MM.1S (cell line): ENCODE results near the gene MTTP.

Source experiments
- EZH2 ChIP-seq: fragments of 300-600 bp; sonication (generic); optimal IDR thresholded peaks from 2 replicates; pipeline ENCODE3; 2017; ENCODE audit warnings: low read depth, mild to moderate bottlenecking, antibody characterized with exemption, low read length, mixed read lengths
- EZH2phosphoT487 ChIP-seq: fragments of 300-600 bp; sonication (generic); IDR thresholded peaks from 2 replicates; pipeline ENCODE4 v1.6.1; 2018; ENCODE audit warnings: antibody characterized with exemption, low read length
- TF ChIP-seq, protein P1 (sequence below): fragments of 300-600 bp; sonication (generic); IDR thresholded peaks from 2 replicates; pipeline ENCODE4 v1.5.1; 2016; ENCODE audit warnings: antibody characterized with exemption, low read length, mixed read lengths

DNA sequence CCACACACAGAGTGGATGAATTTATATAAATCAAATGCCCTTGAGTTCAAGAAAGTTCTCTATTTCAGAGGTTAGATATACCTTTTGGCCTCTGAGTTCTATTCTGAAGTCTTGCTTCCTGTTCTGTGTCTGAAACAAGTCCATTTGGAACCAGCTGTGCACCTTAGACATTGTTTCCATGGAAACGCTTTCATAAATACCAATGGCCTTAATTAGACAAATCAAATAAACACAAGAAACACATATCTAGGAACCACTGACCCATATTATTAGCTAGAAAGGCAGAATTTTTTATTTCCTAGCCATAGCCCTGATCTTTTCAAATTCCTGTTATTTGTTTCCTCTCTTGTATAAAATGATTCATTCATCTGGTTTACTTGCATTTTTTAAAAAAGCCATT lies 91.4 kb downstream of the MTTP start:
- TF ChIP-seq, protein P1, sequence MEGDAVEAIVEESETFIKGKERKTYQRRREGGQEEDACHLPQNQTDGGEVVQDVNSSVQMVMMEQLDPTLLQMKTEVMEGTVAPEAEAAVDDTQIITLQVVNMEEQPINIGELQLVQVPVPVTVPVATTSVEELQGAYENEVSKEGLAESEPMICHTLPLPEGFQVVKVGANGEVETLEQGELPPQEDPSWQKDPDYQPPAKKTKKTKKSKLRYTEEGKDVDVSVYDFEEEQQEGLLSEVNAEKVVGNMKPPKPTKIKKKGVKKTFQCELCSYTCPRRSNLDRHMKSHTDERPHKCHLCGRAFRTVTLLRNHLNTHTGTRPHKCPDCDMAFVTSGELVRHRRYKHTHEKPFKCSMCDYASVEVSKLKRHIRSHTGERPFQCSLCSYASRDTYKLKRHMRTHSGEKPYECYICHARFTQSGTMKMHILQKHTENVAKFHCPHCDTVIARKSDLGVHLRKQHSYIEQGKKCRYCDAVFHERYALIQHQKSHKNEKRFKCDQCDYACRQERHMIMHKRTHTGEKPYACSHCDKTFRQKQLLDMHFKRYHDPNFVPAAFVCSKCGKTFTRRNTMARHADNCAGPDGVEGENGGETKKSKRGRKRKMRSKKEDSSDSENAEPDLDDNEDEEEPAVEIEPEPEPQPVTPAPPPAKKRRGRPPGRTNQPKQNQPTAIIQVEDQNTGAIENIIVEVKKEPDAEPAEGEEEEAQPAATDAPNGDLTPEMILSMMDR: no peak
- TF ChIP-seq EZH2 (no peak), EZH2phosphoT487 (no peak)
